ENCODE measurements around the gene RBM5.
"Not testable (repeated sequence)": the region's sequence is repeated elsewhere in the genome, so short reads cannot be mapped to it uniquely, and the experiment has no call there.

Gene RBM5

DNA sequence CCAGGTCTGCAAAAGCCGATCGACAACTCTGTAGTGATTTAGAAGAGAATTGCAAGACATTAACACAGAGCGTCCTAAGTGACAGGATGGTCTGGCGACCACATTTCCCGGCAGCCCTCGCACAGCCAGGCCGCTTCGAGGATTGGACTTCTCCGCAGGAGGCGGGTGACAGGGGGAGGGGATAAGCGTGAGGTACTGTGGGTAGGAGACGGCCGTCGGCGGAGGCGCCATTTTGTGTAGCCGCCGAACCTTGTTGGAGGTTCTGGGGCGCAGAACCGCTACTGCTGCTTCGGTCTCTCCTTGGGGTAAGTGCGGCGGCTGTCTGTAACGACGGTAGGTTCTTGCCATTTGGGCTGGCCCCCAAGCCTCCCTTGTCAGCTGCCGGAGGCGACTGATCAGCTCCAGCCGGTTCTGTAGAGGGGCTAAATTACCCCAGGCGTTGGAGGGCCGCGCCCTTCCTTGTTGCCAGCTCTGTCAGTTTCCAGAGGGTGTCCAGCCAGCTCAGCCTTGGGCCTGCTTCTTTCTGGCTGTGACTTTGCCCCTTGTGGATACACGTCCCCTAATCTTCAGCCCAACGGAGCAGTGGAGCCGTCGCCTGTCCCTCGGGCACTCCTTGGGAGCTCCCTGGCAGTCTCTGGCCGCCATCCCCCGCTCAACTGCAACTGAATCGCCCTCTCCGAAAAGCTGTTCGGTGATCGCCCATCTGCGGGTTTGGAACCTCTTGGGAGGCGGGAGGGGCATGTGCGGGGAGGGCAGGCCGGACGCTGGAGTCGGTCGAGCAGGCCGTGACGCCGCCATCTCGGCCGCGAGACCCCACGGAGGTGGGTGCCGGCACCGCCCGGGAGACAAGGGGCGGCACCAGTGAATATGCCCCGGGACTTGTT lies at the start of gene RBM5:
Gene RBM5, plus strand, starts transcription at position 195 of the 884 bp plus-strand sequence. CDS start 1,516 bp downstream, outside the sequence.
- DNase-seq (ENCODE audit: low spot score), result peak; percentile 98

DNA sequence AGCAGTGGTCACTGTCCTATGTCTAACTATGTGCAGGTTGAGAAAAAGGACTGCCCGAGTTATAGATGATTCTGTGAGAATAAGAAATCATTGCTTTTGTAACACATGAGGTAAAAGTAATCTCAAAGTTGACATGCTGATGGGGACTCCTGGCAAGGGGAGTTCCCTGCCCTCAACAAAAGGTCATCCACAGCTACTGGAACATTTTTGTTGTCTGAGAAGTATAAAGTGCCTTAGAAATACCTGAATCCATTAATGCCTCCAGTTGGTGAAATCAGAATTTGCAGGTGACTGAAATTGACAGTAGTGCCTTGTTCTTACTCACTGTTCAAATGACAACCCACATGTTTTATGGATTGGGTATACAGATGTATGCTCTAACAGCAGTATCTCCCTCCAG lies 43.7 kb upstream of the RBM5 start:
- DNase-seq (ENCODE audit: low spot score), result no peak

DNA sequence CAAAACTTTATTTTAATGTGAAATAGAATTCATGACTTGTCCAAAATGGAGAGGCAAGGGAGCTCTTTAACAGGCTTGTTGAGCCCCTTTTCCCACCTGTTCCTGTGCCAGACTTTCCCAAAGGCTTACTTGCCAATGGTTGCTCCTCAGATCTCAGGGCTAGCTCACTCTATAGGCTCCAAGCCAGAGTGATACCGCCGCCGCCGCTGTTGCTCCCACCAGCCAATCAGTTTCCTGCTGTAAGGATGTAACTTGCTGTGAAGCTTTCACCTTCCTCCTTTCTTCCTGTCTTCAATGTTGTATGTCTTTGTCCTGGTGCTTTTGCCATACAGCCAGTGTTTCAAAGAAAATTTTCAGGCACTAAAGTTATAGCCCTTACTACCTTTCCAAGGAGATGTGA lies 41.3 kb upstream of the RBM5 start:
- no peak for DNase-seq (ENCODE audit: low spot score)

DNA sequence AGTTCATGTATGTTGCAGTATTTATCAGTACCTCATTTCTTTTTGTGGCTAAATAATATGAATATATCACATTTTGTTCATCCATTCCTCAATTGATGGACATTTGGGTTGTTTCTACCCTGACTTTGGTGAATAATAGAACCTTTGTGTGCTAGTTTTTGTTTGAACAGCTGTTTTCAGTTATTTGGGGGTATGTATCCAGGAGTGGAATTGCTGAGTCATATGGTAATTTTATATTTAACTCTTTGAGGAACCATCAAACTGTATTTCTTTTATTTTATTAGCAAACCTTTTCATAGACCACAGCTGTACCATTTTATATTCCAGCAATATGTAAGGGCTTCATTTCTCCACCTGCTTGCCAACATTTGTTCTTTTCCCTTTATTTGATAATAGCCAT lies 38.4 kb upstream of the RBM5 start:
- peak; percentile 36 for DNase-seq (ENCODE audit: low spot score)

DNA sequence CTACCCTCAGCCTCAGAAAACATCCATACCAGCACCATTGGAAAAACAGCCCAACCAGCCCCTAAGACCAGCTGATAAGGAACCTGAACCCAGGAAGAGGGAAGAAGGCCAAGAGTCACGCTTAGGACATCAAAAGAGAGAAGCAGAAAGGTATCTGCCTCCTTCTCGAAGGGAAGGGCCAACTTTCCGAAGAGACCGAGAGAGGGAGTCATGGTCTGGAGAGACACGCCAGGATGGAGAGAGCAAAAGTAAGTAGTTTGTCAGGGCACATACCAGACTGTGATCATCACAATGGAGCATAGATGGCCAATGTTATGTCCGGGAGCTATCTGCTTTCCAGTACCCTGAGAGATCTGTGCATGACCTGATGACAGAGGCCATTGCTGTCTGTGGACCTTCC lies 31.0 kb upstream of the RBM5 start:
- no peak for DNase-seq (ENCODE audit: low spot score)

DNA sequence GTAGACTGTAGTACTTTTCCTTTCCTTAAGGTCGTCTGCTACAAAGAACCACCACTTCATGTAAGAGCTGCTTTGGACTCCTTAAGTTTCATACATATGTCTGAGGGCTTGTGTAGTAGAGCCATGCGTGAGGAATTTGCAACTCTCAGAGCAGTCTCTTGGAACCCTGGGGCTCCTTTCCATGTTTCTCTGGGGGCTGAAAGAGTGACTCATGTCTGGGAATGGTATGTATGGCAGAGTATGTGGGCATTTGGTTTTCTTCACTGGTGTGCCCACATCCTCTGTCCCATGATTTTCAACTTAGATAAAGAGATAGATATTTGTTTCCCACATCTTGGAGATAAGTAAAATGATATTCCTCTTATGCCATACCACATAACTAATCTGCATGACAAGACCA lies 20.6 kb upstream of the RBM5 start:
- no peak for DNase-seq (ENCODE audit: low spot score)

DNA sequence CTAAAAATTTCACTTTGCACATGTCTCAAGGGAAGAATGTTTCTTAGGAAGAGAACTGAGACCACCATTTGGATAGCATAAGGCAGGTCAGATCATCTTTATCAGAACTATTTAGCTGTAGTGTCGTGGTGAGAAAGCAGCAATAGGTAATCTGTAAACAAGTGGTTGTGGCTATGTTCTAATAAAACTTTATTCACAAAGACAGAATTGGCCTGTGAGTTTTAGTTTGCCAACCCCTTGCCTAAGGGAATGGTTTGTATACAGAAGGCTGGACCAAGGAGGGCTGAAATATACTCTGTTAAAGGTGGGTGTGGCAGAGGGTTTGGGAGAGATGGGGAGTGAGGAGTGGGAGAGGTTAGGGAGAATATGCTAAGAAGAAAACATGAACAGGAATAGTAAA lies 10.6 kb upstream of the RBM5 start:
- DNase-seq (ENCODE audit: low spot score), result no peak

DNA sequence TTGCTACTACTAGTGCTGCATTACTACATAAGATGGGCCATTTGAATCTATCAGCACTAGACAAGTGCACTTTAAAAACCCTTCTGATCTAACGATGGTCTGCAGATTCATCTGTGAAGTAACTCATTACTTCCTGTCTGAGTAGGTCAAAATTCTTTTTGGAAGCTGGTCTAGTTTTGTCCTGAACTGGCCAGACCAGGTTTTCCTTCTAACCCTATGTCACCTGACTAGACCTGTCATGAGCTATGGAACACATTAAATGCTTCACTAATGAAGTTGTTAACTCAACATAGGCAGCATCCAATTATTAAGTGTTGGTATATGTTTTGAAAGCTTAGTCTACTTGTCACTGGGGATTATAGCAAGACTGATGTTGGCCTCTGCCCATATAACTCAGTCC lies 10.1 kb upstream of the RBM5 start:
- DNase-seq (ENCODE audit: low spot score), result no peak

DNA sequence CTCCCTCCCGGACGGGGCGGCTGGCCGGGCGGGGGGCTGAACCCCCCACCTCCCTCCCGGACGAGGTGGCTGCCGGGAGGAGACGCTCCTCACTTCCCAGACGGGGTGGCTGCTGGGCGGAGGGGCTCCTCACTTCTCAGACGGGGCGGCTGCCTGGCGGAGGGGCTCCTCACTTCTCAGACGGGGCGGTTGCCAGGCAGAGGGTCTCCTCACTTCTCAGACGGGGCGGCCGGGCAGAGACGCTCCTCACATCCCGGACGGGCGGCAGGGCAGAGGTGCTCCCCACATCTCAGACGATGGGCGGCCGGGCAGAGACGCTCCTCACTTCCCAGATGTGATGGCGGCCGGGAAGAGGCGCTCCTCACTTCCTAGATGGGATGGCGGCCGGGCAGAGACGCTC lies 3.8 kb upstream of the RBM5 start:
- not testable (repeated sequence) for DNase-seq (ENCODE audit: low spot score)

DNA sequence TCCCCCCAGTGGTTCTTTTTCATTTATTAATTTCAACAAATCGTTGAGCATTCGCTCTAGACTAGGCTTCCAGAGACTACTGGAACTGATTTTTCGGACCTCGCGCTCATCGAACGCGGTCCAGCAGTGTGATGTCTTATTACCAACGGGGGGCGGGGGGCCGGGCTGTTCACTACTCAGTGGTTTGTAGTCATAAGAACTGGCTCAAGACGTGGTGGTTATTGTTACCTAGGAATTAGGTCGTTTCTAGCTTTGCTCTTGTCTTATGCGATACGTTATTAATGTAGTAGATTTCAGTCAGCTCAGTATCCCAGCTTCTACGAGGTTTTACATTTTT lies 858 bp downstream of the RBM5 start:
- no peak for DNase-seq (ENCODE audit: low spot score)

DNA sequence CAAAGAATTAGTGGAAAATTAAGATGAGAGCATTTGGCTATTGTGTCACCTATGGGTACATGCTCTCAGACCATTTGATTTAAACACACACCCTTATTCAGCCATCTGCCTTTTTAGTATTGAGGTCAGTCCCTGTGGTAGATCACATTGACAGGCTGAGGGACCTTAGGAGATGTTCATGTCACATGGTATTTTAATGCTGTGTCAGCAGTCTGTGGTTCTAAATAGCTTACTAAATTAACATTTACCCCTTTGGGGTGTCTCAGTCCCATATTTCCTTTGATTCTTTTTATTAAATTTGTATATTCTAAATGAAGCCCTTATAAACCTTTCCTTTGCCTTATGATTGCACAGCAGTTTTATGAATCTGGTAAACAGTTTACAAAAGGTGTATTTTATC lies 2.3 kb downstream of the RBM5 start:
- DNase-seq (ENCODE audit: low spot score), result no peak

DNA sequence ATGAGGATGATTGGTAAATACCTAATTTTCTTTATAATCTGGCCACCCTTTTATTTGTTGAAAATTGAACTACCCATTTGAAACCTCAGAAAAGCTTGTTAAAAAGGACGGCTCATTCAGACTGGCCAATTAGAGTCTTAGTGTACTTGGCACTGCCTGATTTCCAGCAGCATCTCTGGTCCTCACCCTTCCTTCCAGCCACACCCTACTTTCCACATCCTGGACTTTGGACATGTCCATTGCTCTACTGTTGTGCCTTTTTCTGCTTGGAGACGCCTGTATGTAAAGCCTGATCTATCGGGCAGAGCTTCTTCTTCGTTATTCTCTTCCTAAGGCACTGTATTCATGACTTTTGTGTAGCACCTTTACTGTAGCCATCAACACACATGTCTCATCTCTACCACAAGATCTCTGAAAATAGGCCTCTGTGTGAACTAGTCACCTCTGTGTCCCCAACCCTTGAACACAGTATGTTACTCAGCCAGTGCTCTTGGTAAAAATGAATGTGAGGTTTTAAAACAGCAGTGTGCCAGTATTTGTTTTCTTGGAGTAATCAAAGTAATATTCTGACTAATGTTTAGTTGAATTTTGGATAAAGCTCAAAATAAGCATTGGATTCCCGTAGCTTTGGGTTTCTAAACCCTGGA lies 6.8 kb downstream of the RBM5 start:
- peak; percentile 25 for DNase-seq (ENCODE audit: low spot score)

DNA sequence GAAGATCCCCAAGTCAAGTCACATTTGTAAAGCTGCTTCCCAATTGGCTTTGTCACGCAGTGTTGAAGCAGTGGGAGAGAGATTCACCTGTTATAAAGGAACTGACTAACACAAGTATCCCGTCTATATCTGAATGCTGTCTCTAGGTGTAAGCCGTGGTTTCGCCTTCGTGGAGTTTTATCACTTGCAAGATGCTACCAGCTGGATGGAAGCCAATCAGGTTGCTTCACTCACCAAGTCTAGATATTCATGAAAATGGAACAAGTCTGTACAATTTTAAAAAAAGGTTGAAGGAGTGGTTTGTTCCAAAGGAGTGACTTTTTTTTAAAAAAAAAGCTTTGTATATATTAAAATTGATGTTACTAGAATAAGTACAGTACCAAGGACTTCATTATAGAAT lies 11.7 kb downstream of the RBM5 start:
- DNase-seq (ENCODE audit: low spot score), result no peak

DNA sequence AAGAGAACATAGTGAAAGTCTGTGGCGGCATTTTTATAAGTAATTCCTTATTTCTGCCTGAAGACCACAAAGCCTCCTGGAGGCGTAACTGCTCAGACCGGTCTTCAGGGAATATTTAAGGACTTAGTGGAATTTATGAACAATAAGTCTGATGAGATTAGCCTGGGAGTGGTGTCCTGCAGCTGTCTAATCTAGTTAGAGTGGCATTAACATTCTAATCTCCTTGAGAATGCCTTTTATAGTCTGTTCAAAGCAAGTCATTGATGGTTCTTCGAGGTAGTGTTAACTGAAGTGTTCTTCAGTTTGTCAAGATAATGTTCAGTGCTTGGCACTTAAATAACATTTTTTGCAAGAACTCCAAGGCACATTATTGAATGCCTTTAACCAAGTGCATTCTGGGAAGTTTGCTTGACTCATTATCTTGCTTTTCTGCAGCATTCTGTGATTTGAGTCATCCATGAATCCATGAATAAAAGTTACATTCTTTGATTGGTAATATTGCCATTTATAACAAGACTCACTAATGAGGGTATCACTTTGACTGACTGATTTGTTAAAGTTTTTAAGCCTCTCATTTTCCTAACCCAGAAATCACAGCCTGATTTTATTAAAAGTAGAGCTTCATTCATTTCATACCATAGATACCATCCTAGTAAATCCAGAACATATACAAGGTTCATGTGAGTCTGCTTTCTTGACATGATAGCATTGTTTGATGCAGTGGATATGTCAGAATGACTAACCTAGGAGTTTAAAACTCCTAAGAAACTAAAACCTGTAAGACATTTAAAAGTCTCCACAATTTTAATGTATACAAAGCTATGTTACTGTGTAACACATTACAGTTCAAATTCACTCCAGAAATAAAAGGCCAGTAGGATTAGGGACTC lies 12.5 kb downstream of the RBM5 start:
- no peak for DNase-seq (ENCODE audit: low spot score)

DNA sequence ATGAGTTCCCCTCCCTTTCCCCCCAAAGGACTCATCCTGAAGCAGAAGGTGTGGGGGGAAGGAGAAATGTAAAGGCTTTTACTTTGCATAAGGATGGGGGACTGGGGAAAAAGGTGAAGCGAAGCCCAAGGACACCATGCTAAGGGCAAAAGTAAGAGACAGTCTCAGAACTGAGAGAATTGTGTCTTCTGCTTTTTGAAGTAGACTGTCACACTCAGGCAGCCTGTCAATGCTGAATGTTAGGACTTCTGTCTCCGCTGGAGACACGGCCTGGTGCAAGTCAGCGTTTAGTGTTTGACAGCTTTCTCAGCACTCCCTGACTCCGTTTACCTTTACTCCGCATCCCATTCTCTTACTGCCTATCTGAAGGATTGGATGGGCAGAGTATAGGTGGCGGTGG lies 13.8 kb downstream of the RBM5 start:
- DNase-seq (ENCODE audit: low spot score), result no peak

DNA sequence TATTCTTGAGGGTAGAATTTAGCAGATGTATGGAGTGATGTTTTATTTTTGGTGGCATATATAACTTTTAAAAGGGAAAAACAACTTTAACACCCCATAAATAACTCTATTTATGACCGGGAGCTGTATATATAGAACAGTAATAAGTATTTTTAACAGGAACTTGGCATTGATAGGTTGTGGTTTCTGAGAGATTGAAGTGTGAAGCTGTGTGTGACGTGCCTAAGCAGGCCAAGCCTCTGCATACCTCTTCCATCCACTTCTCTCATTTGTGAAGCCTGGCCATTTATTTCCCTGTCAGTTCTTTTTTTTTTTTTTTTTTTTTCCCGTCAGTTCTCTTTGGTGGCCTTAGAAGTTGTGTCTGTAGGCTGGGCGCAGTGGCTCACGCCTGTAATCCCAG lies 23.0 kb downstream of the RBM5 start:
- no peak for DNase-seq (ENCODE audit: low spot score)

DNA sequence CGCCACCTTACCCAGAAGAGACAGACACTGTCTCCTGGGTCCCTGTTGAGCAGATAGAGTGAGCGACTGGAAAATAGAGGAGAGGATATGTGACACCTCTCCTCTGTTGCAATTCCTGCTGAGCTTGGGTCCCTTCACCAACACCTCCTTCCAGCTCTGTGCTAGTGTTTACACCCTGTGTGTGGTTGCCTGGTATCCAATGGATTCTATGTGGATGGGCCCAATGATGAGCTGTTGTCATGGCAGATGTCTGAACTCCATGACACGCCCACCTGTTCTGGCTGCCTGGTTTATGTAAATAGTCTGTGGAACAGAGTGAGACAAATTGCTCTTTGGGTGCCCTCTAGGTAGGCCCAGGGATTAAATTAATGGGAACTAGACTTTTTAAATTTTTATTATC lies 23.7 kb downstream of the RBM5 start:
- no peak for DNase-seq (ENCODE audit: low spot score)

DNA sequence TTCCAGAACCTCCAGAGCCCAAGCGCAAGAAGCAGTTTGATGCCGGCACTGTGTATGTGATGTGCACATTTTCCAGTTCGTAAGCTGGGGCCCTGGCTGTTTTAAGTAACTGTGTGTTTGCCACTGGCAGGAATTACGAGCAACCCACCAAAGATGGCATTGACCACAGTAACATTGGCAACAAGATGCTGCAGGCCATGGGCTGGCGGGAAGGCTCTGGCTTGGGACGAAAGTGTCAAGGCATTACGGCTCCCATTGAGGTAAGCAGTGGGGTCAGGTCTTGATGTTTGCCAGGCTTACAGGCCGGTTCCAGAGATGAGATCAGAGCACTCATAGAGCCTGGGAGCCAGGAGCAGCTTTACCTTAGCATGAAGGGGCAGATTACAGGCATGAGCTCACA lies 28.4 kb downstream of the RBM5 start:
- no peak for DNase-seq (ENCODE audit: low spot score)

DNA sequence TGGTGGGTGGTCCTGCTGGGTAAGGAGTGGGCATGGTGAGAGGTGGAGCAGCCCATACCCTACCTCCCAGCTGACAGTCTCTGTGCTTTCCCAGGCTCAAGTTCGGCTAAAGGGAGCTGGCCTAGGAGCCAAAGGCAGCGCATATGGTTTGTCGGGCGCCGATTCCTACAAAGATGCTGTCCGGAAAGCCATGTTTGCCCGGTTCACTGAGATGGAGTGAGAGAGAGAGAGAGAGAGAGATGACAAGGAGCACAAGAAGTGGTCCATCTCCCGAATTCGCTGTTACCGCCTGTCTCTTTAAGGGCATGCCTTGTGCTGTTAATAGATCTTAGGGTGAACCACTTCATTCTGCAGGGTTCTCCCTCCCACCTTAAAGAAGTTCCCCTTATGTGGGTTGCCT lies 29.5 kb downstream of the RBM5 start:
- no peak for DNase-seq (ENCODE audit: low spot score)

DNA sequence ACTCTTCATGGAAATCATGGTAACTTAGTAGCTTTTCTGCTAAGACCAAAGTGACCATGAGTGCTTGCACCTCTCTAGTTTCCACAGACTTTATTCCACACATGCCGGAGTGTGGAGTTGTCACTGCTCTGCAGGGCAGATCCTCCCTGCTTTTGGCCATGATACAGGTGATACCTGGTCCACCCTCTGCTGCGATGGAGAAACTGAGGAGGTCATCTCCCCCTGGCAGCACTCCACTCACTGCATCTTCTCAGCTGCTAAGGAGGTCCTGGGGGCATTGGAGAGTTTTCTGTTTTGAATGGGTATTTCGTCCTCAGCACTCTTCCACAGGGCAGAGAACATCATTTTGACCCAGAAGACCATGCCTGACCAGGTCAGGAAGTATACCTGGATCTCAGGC lies 31.1 kb downstream of the RBM5 start:
- no peak for DNase-seq (ENCODE audit: low spot score)

DNA sequence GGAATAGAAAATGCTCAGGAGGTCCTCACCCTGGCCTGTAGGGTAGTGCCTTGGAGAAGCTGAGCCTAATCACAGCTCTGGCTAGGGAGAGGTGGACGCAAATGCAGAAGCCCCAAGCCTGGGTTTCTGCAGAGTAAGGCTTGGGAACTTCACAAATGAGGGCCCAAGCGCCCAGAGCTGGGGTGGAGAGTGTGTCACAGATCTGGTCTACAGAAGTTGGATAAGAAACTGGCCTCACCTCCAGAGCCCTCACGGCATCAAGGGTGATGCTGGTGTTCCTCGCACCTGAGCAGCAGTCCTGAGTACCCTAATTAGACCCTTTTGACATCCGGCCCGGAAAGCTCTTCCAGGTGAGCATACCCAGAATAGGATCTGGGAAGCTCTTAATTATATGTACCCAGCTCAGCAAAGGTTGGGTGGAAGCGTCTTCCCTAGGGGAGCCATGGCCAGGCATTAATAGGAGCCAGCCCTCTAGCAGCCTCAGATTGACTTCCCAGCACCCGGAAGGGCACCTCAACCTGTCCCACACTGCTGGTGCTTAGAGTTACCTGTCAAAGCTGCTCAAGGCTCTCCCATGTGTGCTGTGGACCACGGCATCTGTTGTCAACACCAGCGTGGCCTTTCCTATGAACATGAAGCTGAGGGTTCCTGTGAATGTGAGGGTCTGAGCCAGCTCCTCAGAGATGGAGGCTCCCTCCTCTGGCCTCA lies 31.8 kb downstream of the RBM5 start:
- DNase-seq (ENCODE audit: low spot score), result no peak
